GM13977 (cell line): ENCODE measurements around the gene BCL11A.

ENCODE experiments used
- DNase-seq: peaks from one replicate; pipeline ENCODE4 v3.0.0; 2012; ENCODE audit warnings: low spot score
- CTCF ChIP-seq: IDR thresholded peaks from 2 replicates; pipeline ENCODE4 v1.5.1; 2012; ENCODE audit warnings: mild to moderate bottlenecking, control low read depth; ENCODE audit not compliant: insufficient read depth; ENCODE audit errors: extremely low read depth, missing control alignments
- in situ Hi-C: fragments of 300-500 bp; cut with MboI; formaldehyde crosslinking; loops from one replicate; pipeline ENCODE4 v1.12.0; 2022; ENCODE audit warnings: low sequenced_read_pairs, low pct_unique_long_range_greater_than_20kb, mixed read lengths, inconsistent platforms; ENCODE audit not compliant: unreplicated experiment

The BCL11A gene

GRCh38 chr2:60472041-60472440, 81.4 kb downstream of the BCL11A start:
- no peak for DNase-seq
- in situ Hi-C loops: no loop called here
- TF ChIP-seq CTCF: no peak

- in situ Hi-C loops: no loop called here
- DNase-seq: no peak
- TF ChIP-seq CTCF: no peak
Observed at GRCh38 chr2:60470340-60470739, 83.1 kb downstream of the BCL11A start.

DNA sequence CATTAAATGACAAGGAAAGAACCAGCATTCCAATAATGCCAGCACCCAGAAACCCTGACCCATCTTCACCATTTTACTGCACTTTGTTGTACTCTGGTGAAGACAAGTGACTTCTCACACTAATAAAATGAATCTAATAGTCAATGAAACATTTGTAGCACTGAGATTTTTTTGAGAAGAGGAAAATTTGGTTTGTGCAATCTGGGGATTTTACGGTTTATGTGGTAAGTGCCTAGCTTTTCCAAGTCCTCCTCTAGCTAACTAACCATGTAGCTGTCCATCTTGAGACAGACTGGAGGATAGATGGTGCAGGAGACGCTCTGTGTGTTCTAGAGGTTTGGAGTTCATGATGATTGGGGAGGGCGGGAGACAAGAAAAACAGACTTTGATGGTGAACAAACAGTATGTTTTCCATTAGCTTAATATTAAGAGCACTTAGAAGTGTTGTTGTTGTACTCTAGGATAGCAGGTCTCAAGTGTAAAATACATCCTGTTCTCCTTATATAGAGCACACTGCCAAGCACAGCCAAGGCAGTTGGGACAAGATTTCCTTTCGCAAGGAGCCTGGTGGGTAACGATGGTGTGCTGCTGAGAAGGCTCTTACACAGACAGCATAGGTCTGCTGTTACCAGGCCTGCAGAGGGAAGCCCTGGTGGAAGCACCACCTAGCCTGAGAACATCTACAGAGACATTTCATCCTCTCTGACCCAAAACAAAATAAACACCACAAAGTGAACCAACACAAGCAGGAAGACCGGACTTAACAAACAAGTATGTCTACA, 83.7 kb downstream of the BCL11A start:
- in situ Hi-C loops: no loop called here
- no peak for TF ChIP-seq CTCF
- no peak for DNase-seq

GRCh38 chr2:60468382-60469085, 84.9 kb downstream of the BCL11A start:
- in situ Hi-C loops: no loop called here
- no peak for DNase-seq
- no peak for TF ChIP-seq CTCF

- in situ Hi-C loops: no loop called here
- DNase-seq: no peak
- no peak for TF ChIP-seq CTCF
Observed at GRCh38 chr2:60466161-60466702, 87.2 kb downstream of the BCL11A start.

DNA sequence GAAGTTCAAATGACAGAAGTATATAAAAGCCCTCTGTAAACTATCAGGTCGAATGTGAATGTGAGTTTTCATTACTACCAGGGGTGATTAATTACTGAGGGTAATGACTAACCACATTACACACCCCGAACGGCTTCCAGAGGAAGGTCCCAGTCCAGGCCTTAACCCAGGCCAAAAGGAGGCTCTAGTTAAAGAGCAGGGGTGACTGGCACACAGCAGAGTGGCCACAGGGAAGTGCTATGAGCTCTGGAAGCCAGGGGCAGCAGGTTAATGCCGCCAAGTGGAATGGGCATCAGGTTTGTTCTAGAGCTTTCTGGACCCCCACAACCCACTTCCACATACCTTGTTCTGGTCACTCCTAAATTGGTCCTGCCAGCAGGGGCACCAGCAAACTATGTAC, 87.7 kb downstream of the BCL11A start:
- no peak for TF ChIP-seq CTCF
- DNase-seq: no peak
- in situ Hi-C loops: no loop called here
